Measurements from ENCODE around the gene RPN2. TPM values are rescaled to one million over a fixed set of nuclear protein-coding genes. Genes with fewer than 3 reads are reported as not detected.

Gene RPN2
- total RNA-seq, 1 experiment from 2014 or later: 234 TPM

GRCh38 chr20:37274851-37275524 is 95.9 kb downstream of the RPN2 start:
- no peak for TF ChIP-seq CTCF (conservative IDR thresholded peaks at IDR 0.05)
- no peak overlapping the region for H3K27ac ChIP-seq (ENCODE audit: insufficient read length, low read depth, low read length)
- Mint-ChIP-seq H3K27me3 (ENCODE audit: low read depth) (peaks cover 2% of the 10 kb centered on the region; the same call in 1 of the 2 replicates), H3K36me3 (ENCODE audit: insufficient read depth in 1 of 3, low read depth in 3 of 3) (no peaks in the 10 kb centered on the region), H3K27ac (peak overlapping the region in 1 of 3 experiments; percentile 58; a peak in 1 of 7 replicates), H3K4me3 (no peak overlapping the region), H3K9me3 (no peaks in the 10 kb centered on the region; a peak in 2 of 5 replicates), H3K4me1 (peaks cover 9 to 24% of the 10 kb centered on the region in 2 experiments)
- H2AFZ ChIP-seq (ENCODE audit: low read length): no peak overlapping the region
- no peak overlapping the region for H2BK20ac ChIP-seq (ENCODE audit: low read depth, low read length, poor library complexity, severe bottlenecking)
- H2BK5ac ChIP-seq (ENCODE audit: insufficient read length, low read length): no peak overlapping the region
- no peaks in the 10 kb centered on the region for H3K9me3 ChIP-seq (ENCODE audit: control insufficient read depth, low read depth, low read length)
- no peak overlapping the region for H3T11ph ChIP-seq (ENCODE audit: low read length)
- no peak overlapping the region for H2AK5ac ChIP-seq (ENCODE audit: insufficient read length, low read length)
- no peak overlapping the region for H3K4me2 ChIP-seq (ENCODE audit: insufficient read depth, insufficient read length, low read length)
- no peaks in the 10 kb centered on the region for H3K79me1 ChIP-seq (ENCODE audit: insufficient read depth, low read depth, low read length, poor library complexity, severe bottlenecking)
- H3K4me1 ChIP-seq (ENCODE audit: insufficient read depth, low read length): no peaks in the 10 kb centered on the region; the same call in 1 of the 2 replicates
- no peak overlapping the region for H3K4ac ChIP-seq (ENCODE audit: low read depth, low read length)
- H2BK12ac ChIP-seq (ENCODE audit: insufficient read length, low read depth, low read length): no peak overlapping the region
- no peaks in the 10 kb centered on the region for H4K20me1 ChIP-seq (ENCODE audit: control insufficient read depth, insufficient read depth, insufficient read length)
- H3K27me3 ChIP-seq (ENCODE audit: insufficient read depth, low read length): no peaks in the 10 kb centered on the region
- H3K79me2 ChIP-seq (ENCODE audit: insufficient read depth, low read length): no peaks in the 10 kb centered on the region
- no peaks in the 10 kb centered on the region for H3K23me2 ChIP-seq (ENCODE audit: insufficient read length, low read depth, low read length, poor library complexity, severe bottlenecking)
- no peak overlapping the region for H3K18ac ChIP-seq (ENCODE audit: insufficient read length, low read depth, low read length)
- WGBS (ENCODE audit: extremely low coverage, insufficient read length, low lambda C conversion rate): no CpG with 5 or more reads among the region's 5 CpGs
- no peak overlapping the region for H3K14ac ChIP-seq (ENCODE audit: insufficient read depth, low read length)
- H4K91ac ChIP-seq (ENCODE audit: insufficient read length, low read depth, low read length): no peak overlapping the region
- H2BK15ac ChIP-seq (ENCODE audit: low read depth, low read length): no peak overlapping the region
- H3K56ac ChIP-seq (ENCODE audit: insufficient read length, low read depth, low read length): no peak overlapping the region
- H4K5ac ChIP-seq (ENCODE audit: insufficient read length, low read depth, low read length): no peak overlapping the region
- DNase-seq: no peak
- no peak overlapping the region for H3K23ac ChIP-seq (ENCODE audit: insufficient read length, low read depth, low read length)
- no peak overlapping the region for H2BK120ac ChIP-seq (ENCODE audit: low read depth, low read length, poor library complexity, severe bottlenecking)
- no peak overlapping the region for H4K8ac ChIP-seq (replicated peaks; ENCODE audit: insufficient read length, low read depth, low read length)
- H3K9ac ChIP-seq (ENCODE audit: extremely low read depth, insufficient read length, low read length): no peak overlapping the region
